H9 (cell line): ENCODE data around the gene SLC51A. TPM values are rescaled to one million over a fixed set of nuclear protein-coding genes. Genes with fewer than 3 reads are reported as not detected.
A peak's percentile ranks its signal among the peaks of the same experiment; 100 is the strongest.

ENCODE experiments used
- DNase-seq: peaks from one replicate; pipeline ENCODE4 v3.0.0-alpha.2; 2017
- H2AFZ ChIP-seq: one replicate; pipeline ENCODE4 v1.6.1; 2013; ENCODE audit warnings: mild to moderate bottlenecking, low read length, control low read depth, moderate library complexity
- H2AK5ac ChIP-seq: 2 replicates; pipeline ENCODE4 v1.6.1; 2013; ENCODE audit warnings: low read length, control low read depth, mixed read lengths; ENCODE audit not compliant: insufficient read length
- H2BK120ac ChIP-seq: one replicate; pipeline ENCODE4 v1.6.1; 2013; ENCODE audit warnings: low read depth, mild to moderate bottlenecking, low read length, control low read depth, inconsistent platforms; ENCODE audit not compliant: poor library complexity, severe bottlenecking
- H2BK12ac ChIP-seq: 2 replicates; pipeline ENCODE4 v1.6.1; 2013; ENCODE audit warnings: low read length, control low read depth, mixed read lengths, low read depth; ENCODE audit not compliant: insufficient read length
- H2BK15ac ChIP-seq: 2 replicates; pipeline ENCODE4 v1.6.1; 2013; ENCODE audit warnings: low read depth, low read length, control low read depth
- H2BK20ac ChIP-seq: one replicate; pipeline ENCODE4 v1.6.1; 2013; ENCODE audit warnings: low read depth, mild to moderate bottlenecking, low read length, control low read depth, inconsistent platforms; ENCODE audit not compliant: poor library complexity, severe bottlenecking
- H2BK5ac ChIP-seq: 2 replicates; pipeline ENCODE4 v1.6.1; 2013; ENCODE audit warnings: low read length, control low read depth, mixed read lengths; ENCODE audit not compliant: insufficient read length
- H3K14ac ChIP-seq: 2 replicates; pipeline ENCODE4 v1.6.1; 2013; ENCODE audit warnings: low read length, control low read depth; ENCODE audit not compliant: insufficient read depth
- H3K18ac ChIP-seq: 2 replicates; pipeline ENCODE4 v1.6.1; 2013; ENCODE audit warnings: low read depth, mild to moderate bottlenecking, mixed read lengths, low read length, control low read depth; ENCODE audit not compliant: insufficient read length
- H3K23ac ChIP-seq: 2 replicates; pipeline ENCODE4 v1.6.1; 2013; ENCODE audit warnings: low read length, control low read depth, mixed read lengths, low read depth; ENCODE audit not compliant: insufficient read length
- H3K23me2 ChIP-seq: 2 replicates; pipeline ENCODE4 v1.6.1; 2013; ENCODE audit warnings: low read depth, mild to moderate bottlenecking, mixed read lengths, low read length, control low read depth; ENCODE audit not compliant: insufficient read length, poor library complexity, severe bottlenecking
- H3K27ac ChIP-seq: 2 replicates; pipeline ENCODE4 v1.5.1; 2013; ENCODE audit warnings: low read length, control low read depth, mixed read lengths, low read depth; ENCODE audit not compliant: insufficient read length
- H3K27me3 ChIP-seq: 2 replicates; pipeline ENCODE4 v1.6.1; 2013; ENCODE audit warnings: low read length, control low read depth, inconsistent platforms; ENCODE audit not compliant: insufficient read depth
- H3K4ac ChIP-seq: 2 replicates; pipeline ENCODE4 v1.6.1; 2013; ENCODE audit warnings: low read depth, mild to moderate bottlenecking, control low read depth, inconsistent platforms, low read length, moderate library complexity
- H3K4me1 ChIP-seq: 2 replicates; pipeline ENCODE4 v1.6.1; 2013; ENCODE audit warnings: low read length, control low read depth, inconsistent platforms; ENCODE audit not compliant: insufficient read depth
- H3K4me2 ChIP-seq: 2 replicates; pipeline ENCODE4 v1.6.1; 2013; ENCODE audit warnings: low read length, control low read depth, mixed read lengths; ENCODE audit not compliant: insufficient read length, insufficient read depth
- H3K56ac ChIP-seq: 2 replicates; pipeline ENCODE4 v1.6.1; 2013; ENCODE audit warnings: low read depth, mild to moderate bottlenecking, mixed read lengths, low read length, control low read depth; ENCODE audit not compliant: insufficient read length
- H3K79me1 ChIP-seq: 2 replicates; pipeline ENCODE4 v1.6.1; 2013; ENCODE audit warnings: low read depth, mild to moderate bottlenecking, moderate library complexity, low read length, control low read depth, inconsistent platforms; ENCODE audit not compliant: insufficient read depth, poor library complexity, severe bottlenecking
- H3K79me2 ChIP-seq: 2 replicates; pipeline ENCODE4 v1.6.1; 2013; ENCODE audit warnings: low read length, control low read depth, inconsistent platforms; ENCODE audit not compliant: insufficient read depth
- H3K9ac ChIP-seq: 2 replicates; pipeline ENCODE4 v1.6.1; 2013; ENCODE audit warnings: low read length, control low read depth, mixed read lengths; ENCODE audit not compliant: insufficient read length; ENCODE audit errors: extremely low read depth
- H3K9me3 ChIP-seq: one replicate; pipeline ENCODE4 v1.6.1; 2013; ENCODE audit warnings: low read depth, low read length, inconsistent platforms; ENCODE audit not compliant: control insufficient read depth
- H3T11ph ChIP-seq: one replicate; pipeline ENCODE4 v1.6.1; 2013; ENCODE audit warnings: mild to moderate bottlenecking, low read length, control low read depth, inconsistent platforms
- H4K20me1 ChIP-seq: one replicate; pipeline ENCODE4 v1.6.1; 2013; ENCODE audit not compliant: control insufficient read depth, insufficient read length, insufficient read depth
- H4K5ac ChIP-seq: 2 replicates; pipeline ENCODE4 v1.6.1; 2013; ENCODE audit warnings: low read depth, mild to moderate bottlenecking, mixed read lengths, low read length, control low read depth; ENCODE audit not compliant: insufficient read length
- H4K8ac ChIP-seq: replicated peaks from 2 replicates; pipeline ENCODE4 v1.6.1; 2013; ENCODE audit warnings: low read length, control low read depth, mixed read lengths, low read depth; ENCODE audit not compliant: insufficient read length
- H4K91ac ChIP-seq: 2 replicates; pipeline ENCODE4 v1.6.1; 2013; ENCODE audit warnings: low read depth, mild to moderate bottlenecking, moderate library complexity, mixed read lengths, low read length, control low read depth; ENCODE audit not compliant: insufficient read length
- H3K27ac Mint-ChIP-seq, 3 experiments: 2 replicates in 2 of 3; 3 replicates in 1 of 3; pipeline ENCODE4 v1.8.0; 2020 to 2021; ENCODE audit warnings: mixed read lengths in 3 of 3, mild to moderate bottlenecking in 1 of 3, moderate library complexity in 1 of 3
- H3K27me3 Mint-ChIP-seq: 2 replicates; pipeline ENCODE4 v1.8.0; 2021; ENCODE audit warnings: low read depth, mild to moderate bottlenecking, moderate library complexity, mixed read lengths
- H3K36me3 Mint-ChIP-seq, 3 experiments: 2 replicates in 2 of 3; 3 replicates in 1 of 3; pipeline ENCODE4 v1.8.0; 2020 to 2021; ENCODE audit warnings: low read depth in 3 of 3, mixed read lengths in 3 of 3; ENCODE audit not compliant: insufficient read depth in 1 of 3
- H3K4me1 Mint-ChIP-seq, 2 experiments: 2 replicates each; pipeline ENCODE4 v1.8.0; 2020; ENCODE audit warnings: mixed read lengths in 2 of 2
- H3K4me3 Mint-ChIP-seq, 2 experiments: 2 replicates in 1 of 2; 3 replicates in 1 of 2; pipeline ENCODE4 v1.8.0; 2020 to 2021; ENCODE audit warnings: mild to moderate bottlenecking in 2 of 2, mixed read lengths in 2 of 2, moderate library complexity in 1 of 2
- H3K9me3 Mint-ChIP-seq, 2 experiments: 2 replicates in 1 of 2; 3 replicates in 1 of 2; pipeline ENCODE4 v1.8.0; 2020; ENCODE audit warnings: mild to moderate bottlenecking in 2 of 2, mixed read lengths in 2 of 2, moderate library complexity in 1 of 2
- WGBS: extraction: QIAGEN DNeasy Blood & Tissue Kit; methylation state at CpG from one replicate; pipeline ENCODE4 v1.1.7; 2013; ENCODE audit warnings: missing lambda C conversion rate, low lambda C conversion rate, mixed read lengths; ENCODE audit not compliant: insufficient read length; ENCODE audit errors: extremely low coverage; 5-methylcytosine and 5-hydroxymethylcytosine counted together
- total RNA-seq: library from RNA; stranded (reverse); gene quantifications from 2 replicates; pipeline ENCODE4 v1.2.1, GENCODE V29; 2021
- TF ChIP-seq, protein P1 (sequence below): fragments of 200-600 bp; sonication (generic); conservative IDR thresholded peaks from 3 replicates; pipeline ENCODE4 v1.8.0; 2021; ENCODE audit warnings: antibody characterized with exemption, mild to moderate bottlenecking

Gene SLC51A
- total RNA-seq, 1 experiment from 2014 or later: 5.6 TPM

DNA sequence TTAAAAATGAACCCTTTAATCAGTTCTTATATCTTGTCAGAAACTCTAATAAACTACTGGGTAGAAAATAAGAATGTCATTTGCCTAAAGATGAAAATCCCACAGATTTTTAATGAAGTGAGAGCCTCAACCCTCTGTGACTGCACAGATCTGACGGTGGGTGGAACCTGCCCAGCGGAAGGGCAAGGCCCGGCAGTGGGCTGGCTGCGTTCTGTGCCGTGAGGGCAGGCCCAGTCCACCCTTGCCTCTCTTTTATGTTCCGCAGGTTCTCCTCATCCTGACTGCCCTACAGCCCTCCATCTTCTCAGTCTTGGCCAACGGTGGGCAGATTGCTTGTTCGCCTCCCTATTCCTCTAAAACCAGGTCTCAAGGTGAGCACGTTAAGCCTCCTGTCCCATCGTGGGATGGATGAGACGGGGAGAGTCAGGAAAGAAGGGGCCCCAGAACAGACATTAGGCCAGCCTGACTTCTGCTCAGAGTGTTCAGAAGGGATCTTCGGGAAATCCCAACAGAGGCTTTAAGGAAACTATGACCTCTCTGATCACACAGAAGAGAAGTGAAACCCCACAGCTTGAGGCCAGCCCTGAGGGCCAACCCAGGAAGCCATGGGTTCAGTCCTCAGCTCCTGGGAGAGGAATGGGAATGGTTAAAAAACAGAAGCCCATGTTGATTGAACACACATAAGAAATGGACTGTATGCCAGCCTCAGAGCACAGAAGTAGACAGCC, 16.0 kb downstream of the SLC51A start:
- H4K8ac ChIP-seq: no peak overlapping the region
- WGBS: no CpG with 5 or more reads among the region's 12 CpGs
- H3K27ac Mint-ChIP-seq: peak overlapping the region in 1 of 3 experiments; percentile 62; a peak in 1 of 7 replicates

More for the DNA sequence above, 16.0 kb downstream of the SLC51A start:
- H3K23ac ChIP-seq: no peak overlapping the region
- no peak overlapping the region for H3K14ac ChIP-seq
- no peak overlapping the region for H2AFZ ChIP-seq
- DNase-seq: no peak
- peaks cover 2% of the 10 kb centered on the region for H4K20me1 ChIP-seq
- H3K4me1 ChIP-seq: no peaks in the 10 kb centered on the region
- TF ChIP-seq, protein P1, sequence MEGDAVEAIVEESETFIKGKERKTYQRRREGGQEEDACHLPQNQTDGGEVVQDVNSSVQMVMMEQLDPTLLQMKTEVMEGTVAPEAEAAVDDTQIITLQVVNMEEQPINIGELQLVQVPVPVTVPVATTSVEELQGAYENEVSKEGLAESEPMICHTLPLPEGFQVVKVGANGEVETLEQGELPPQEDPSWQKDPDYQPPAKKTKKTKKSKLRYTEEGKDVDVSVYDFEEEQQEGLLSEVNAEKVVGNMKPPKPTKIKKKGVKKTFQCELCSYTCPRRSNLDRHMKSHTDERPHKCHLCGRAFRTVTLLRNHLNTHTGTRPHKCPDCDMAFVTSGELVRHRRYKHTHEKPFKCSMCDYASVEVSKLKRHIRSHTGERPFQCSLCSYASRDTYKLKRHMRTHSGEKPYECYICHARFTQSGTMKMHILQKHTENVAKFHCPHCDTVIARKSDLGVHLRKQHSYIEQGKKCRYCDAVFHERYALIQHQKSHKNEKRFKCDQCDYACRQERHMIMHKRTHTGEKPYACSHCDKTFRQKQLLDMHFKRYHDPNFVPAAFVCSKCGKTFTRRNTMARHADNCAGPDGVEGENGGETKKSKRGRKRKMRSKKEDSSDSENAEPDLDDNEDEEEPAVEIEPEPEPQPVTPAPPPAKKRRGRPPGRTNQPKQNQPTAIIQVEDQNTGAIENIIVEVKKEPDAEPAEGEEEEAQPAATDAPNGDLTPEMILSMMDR: no peak
- no peak overlapping the region for H2BK12ac ChIP-seq
- no peak overlapping the region for H2BK20ac ChIP-seq
- H3K79me2 ChIP-seq: no peaks in the 10 kb centered on the region
- no peak overlapping the region for H4K5ac ChIP-seq
- no peak overlapping the region for H4K91ac ChIP-seq
- Mint-ChIP-seq H3K4me1 (peaks cover 0 to 4% of the 10 kb centered on the region in 2 experiments; a peak in 2 of 4 replicates), H3K27me3 (no peaks in the 10 kb centered on the region; the same call in 1 of the 2 replicates), H3K4me3 (no peak overlapping the region), H3K9me3 (no peaks in the 10 kb centered on the region), H3K36me3 (peaks cover 2 to 17% (median 3%) of the 10 kb centered on the region in 3 experiments; a peak in 5 of 7 replicates)
- H3K27ac ChIP-seq: no peak overlapping the region
- H2BK120ac ChIP-seq: no peak overlapping the region
- H2BK15ac ChIP-seq: no peak overlapping the region
- H2AK5ac ChIP-seq: no peak overlapping the region
- H3K79me1 ChIP-seq: no peaks in the 10 kb centered on the region
- no peak overlapping the region for H3T11ph ChIP-seq
- H3K9me3 ChIP-seq: no peaks in the 10 kb centered on the region
- H2BK5ac ChIP-seq: no peak overlapping the region
- H3K4ac ChIP-seq: no peak overlapping the region
- H3K23me2 ChIP-seq: peaks cover 5% of the 10 kb centered on the region
- no peak overlapping the region for H3K18ac ChIP-seq
- H3K4me2 ChIP-seq: no peak overlapping the region
- H3K56ac ChIP-seq: no peak overlapping the region
- H3K9ac ChIP-seq: no peak overlapping the region
- no peaks in the 10 kb centered on the region for H3K27me3 ChIP-seq
